Activated T-cell treated with anti-CD3 and anti-CD28 coated beads for 24 hours (primary cell): ENCODE data around the gene CARD19.
"Not testable (repeated sequence)": the region's sequence is repeated elsewhere in the genome, so short reads cannot be mapped to it uniquely, and the experiment has no call there.

Experiments
- DNase-seq: peaks from one replicate; pipeline ENCODE4 v3.0.0-alpha.2; 2020; ENCODE audit warnings: low read depth

CARD19 gene

GRCh38 chr9:93089024-93089423 is 7.0 kb upstream of the CARD19 start:
- no peak for DNase-seq

- DNase-seq = no peak
These were observed 6.5 kb upstream of the CARD19 start for GRCh38 chr9:93089481-93089991.

- no peak for DNase-seq
These were observed 5.8 kb upstream of the CARD19 start for GRCh38 chr9:93090091-93090655.

GRCh38 chr9:93091056-93091452 is 5.0 kb upstream of the CARD19 start:
- DNase-seq = no peak

GRCh38 chr9:93091453-93092081 is 4.5 kb upstream of the CARD19 start:
- peak; percentile 68 for DNase-seq

GRCh38 chr9:93092251-93092991 is 3.6 kb upstream of the CARD19 start:
- DNase-seq = no peak

GRCh38 chr9:93093127-93093876 is 2.7 kb upstream of the CARD19 start:
- no peak for DNase-seq

GRCh38 chr9:93093877-93094657 is 1.9 kb upstream of the CARD19 start:
- no peak for DNase-seq

- DNase-seq = no peak
These were observed 1.3 kb upstream of the CARD19 start for GRCh38 chr9:93094658-93095204.

GRCh38 chr9:93095205-93096130 is 549 bp upstream of the CARD19 start:
- DNase-seq = peak; percentile 100

GRCh38 chr9:93096811-93097382 is 880 bp downstream of the CARD19 start:
- no peak for DNase-seq

GRCh38 chr9:93097511-93098201 is 1.6 kb downstream of the CARD19 start:
- no peak for DNase-seq

GRCh38 chr9:93098236-93098946 is 2.4 kb downstream of the CARD19 start:
- peak; percentile 48 for DNase-seq

GRCh38 chr9:93099551-93100275 is 3.7 kb downstream of the CARD19 start:
- no peak for DNase-seq

GRCh38 chr9:93100276-93100636 is 4.2 kb downstream of the CARD19 start:
- DNase-seq = no peak

- DNase-seq = not testable (repeated sequence)
These were observed 5.1 kb downstream of the CARD19 start for GRCh38 chr9:93101086-93101485.

GRCh38 chr9:93105620-93106019 is 9.6 kb downstream of the CARD19 start:
- DNase-seq = no peak
